ENCODE results near the gene ADCY10. TPM values are rescaled to one million over a fixed set of nuclear protein-coding genes. Genes with fewer than 3 reads are reported as not detected.

ADCY10 gene
- total RNA-seq, 1 experiment from 2014 or later: 0.35 TPM

DNA sequence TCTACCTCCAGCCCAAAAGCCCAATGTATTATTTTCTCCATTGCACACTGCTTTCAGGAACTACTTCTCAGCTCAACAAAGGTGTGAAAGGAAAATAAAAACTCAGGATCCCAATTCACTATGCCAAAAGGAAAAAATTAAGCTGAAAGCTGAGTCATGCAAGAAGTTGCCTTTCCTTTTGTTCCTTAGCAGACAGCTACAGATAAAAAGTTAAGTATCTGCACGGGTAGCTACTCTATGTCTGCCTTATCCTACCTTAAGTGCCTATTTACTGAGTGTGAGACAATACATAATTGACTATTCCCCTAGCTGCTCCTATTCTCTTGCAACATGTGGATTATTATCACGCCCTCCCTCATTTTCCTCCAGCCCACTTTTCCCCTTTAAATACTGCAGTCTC lies 84.1 kb downstream of the ADCY10 start:
- no peaks in the 10 kb centered on the region for H3K36me3 Mint-ChIP-seq (ENCODE audit: insufficient read depth, unreplicated experiment)
- no peak overlapping the region for H3K4me3 Mint-ChIP-seq (ENCODE audit: unreplicated experiment)
- POLR2A ChIA-PET: interaction anchor here (1.3 to 2.1 kb wide), 2 partner anchors 9 to 12 kb away, joined by 3 to 10 read pairs; no protein-coding TSS in a partner anchor
- no peaks in the 10 kb centered on the region for H3K27me3 Mint-ChIP-seq (ENCODE audit: insufficient read depth, unreplicated experiment)
- BruUV-seq (replicated peaks): no TSS peak
- intact Hi-C loops (cut with micrococcal nuclease): no loop called here
- CTCF ChIA-PET: interaction anchor here (0.7 to 1.2 kb wide), 3 partner anchors 22 to 253 kb away, joined by 3 read pairs; no protein-coding TSS in a partner anchor
- no peaks in the 10 kb centered on the region for H3K9me3 Mint-ChIP-seq (ENCODE audit: unreplicated experiment)
- no peak for DNase-seq (ENCODE audit: unreplicated experiment)
- H3K27ac Mint-ChIP-seq (ENCODE audit: low read depth, unreplicated experiment): no peak overlapping the region
- H3K4me1 Mint-ChIP-seq (ENCODE audit: insufficient read depth, unreplicated experiment): peaks cover 6% of the 10 kb centered on the region
- TF ChIP-seq CTCF (IDR thresholded peaks at IDR 0.05; ENCODE audit: unreplicated experiment): no peak

GRCh38 chr1:167826127-167826526 lies 87.8 kb downstream of the ADCY10 start:
- DNase-seq (ENCODE audit: unreplicated experiment): no peak
- ChIA-PET CTCF (interaction anchor here (0.9 kb wide), 1 partner anchor 20 kb away, joined by 5 read pairs; no protein-coding TSS in a partner anchor), POLR2A (interaction anchor here (0.9 kb wide), 1 partner anchor 96 kb away, joined by 4 read pairs; no protein-coding TSS in a partner anchor)
- TF ChIP-seq CTCF (IDR thresholded peaks at IDR 0.05; ENCODE audit: unreplicated experiment): no peak
- no TSS peak for BruUV-seq (replicated peaks)
- no peaks in the 10 kb centered on the region for H3K36me3 Mint-ChIP-seq (ENCODE audit: insufficient read depth, unreplicated experiment)
- H3K27ac Mint-ChIP-seq (ENCODE audit: low read depth, unreplicated experiment): no peak overlapping the region
- intact Hi-C loops (cut with micrococcal nuclease): no loop called here
- no peak overlapping the region for H3K4me3 Mint-ChIP-seq (ENCODE audit: unreplicated experiment)
- no peaks in the 10 kb centered on the region for H3K9me3 Mint-ChIP-seq (ENCODE audit: unreplicated experiment)
- H3K4me1 Mint-ChIP-seq (ENCODE audit: insufficient read depth, unreplicated experiment): peaks cover 16% of the 10 kb centered on the region
- no peaks in the 10 kb centered on the region for H3K27me3 Mint-ChIP-seq (ENCODE audit: insufficient read depth, unreplicated experiment)

DNA sequence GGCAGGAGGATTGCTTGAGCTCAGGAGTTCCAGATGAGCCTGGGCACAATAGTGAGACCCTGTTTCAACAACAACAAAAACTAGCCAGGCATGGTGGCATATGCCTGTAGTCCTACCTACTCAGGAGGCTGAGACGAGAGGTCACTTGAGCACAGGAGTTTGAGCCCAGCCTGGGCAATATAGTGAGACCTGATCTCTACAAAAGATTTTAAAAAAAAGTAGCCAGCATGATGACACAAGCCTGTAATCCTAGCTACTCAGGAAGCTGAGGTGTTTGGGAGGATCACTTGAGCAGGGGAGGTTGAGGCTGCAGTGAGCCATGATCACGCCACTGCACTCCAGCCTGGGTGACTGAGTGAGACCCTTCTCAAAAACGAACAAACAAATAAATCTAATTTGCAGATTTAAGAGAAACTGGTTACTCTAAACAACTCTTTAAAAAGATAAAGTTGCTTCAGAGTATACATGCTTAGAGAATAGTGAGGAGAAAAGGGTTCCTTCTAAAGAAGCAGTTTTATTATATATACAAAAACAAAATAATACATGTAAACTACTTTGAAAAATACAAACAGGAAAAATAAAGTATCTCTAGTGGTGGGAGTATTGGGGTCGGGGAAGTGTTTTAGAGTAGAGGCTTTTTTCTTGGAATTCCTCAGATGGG lies 88.4 kb downstream of the ADCY10 start:
- no peaks in the 10 kb centered on the region for H3K27me3 Mint-ChIP-seq (ENCODE audit: insufficient read depth, unreplicated experiment)
- no peak overlapping the region for H3K4me3 Mint-ChIP-seq (ENCODE audit: unreplicated experiment)
- POLR2A ChIA-PET: interaction anchor here (0.6 to 0.9 kb wide), 2 partner anchors 9 to 34 kb away, joined by 3 to 4 read pairs; no protein-coding TSS in a partner anchor
- BruUV-seq (replicated peaks): no TSS peak
- CTCF ChIA-PET: no interaction called here
- no peak for TF ChIP-seq CTCF (IDR thresholded peaks at IDR 0.05; ENCODE audit: unreplicated experiment)
- H3K9me3 Mint-ChIP-seq (ENCODE audit: unreplicated experiment): no peaks in the 10 kb centered on the region
- no peak for DNase-seq (ENCODE audit: unreplicated experiment)
- H3K27ac Mint-ChIP-seq (ENCODE audit: low read depth, unreplicated experiment): no peak overlapping the region
- intact Hi-C loops (cut with micrococcal nuclease): no loop called here
- H3K36me3 Mint-ChIP-seq (ENCODE audit: insufficient read depth, unreplicated experiment): no peaks in the 10 kb centered on the region
- H3K4me1 Mint-ChIP-seq (ENCODE audit: insufficient read depth, unreplicated experiment): peaks cover 22% of the 10 kb centered on the region

DNA sequence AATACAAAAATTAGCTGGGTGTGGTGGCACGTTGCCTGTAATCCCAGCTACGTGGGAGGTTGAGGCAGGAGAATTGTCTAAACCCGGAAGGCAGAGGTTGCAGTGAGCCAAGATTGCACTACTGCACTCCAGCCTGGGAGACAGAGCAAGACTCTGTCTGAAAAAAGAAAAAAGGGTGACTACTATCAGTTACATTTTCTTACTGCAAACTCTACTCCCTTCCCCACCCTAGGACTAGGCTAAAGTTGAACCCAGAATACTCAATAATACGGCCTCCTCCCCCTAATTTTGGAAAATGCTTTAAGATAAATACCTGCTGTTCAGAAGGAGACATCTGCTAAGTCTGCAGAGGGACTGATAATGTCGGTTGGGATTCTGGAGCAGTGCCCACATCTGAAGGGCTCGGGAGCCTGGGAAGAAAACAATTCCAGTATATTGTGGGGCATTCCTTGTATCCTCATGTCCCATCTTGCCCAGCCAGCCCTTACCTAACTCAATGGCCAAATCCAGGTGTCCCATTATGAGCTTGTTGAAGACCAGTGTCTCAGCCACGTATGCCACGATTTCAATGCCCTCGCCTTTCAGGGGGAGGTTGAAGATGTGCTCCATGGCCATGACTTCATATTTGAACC lies 89.7 kb downstream of the ADCY10 start:
- DNase-seq (ENCODE audit: unreplicated experiment): peak; percentile 45
- Mint-ChIP-seq H3K4me3 (ENCODE audit: unreplicated experiment) (no peak overlapping the region), H3K36me3 (ENCODE audit: insufficient read depth, unreplicated experiment) (no peaks in the 10 kb centered on the region), H3K27ac (ENCODE audit: low read depth, unreplicated experiment) (no peak overlapping the region), H3K4me1 (ENCODE audit: insufficient read depth, unreplicated experiment) (peaks cover 25% of the 10 kb centered on the region), H3K9me3 (ENCODE audit: unreplicated experiment) (no peaks in the 10 kb centered on the region), H3K27me3 (ENCODE audit: insufficient read depth, unreplicated experiment) (no peaks in the 10 kb centered on the region)
- POLR2A ChIA-PET: no interaction called here
- intact Hi-C loops (cut with micrococcal nuclease): no loop called here
- no TSS peak for BruUV-seq (replicated peaks)
- TF ChIP-seq CTCF (IDR thresholded peaks at IDR 0.05; ENCODE audit: unreplicated experiment): no peak
- CTCF ChIA-PET: interaction anchor here (0.7 kb wide), 1 partner anchor 258 kb away, joined by 3 read pairs; no protein-coding TSS in a partner anchor
